ENCODE measurements around the gene FOXD3.

DNA sequence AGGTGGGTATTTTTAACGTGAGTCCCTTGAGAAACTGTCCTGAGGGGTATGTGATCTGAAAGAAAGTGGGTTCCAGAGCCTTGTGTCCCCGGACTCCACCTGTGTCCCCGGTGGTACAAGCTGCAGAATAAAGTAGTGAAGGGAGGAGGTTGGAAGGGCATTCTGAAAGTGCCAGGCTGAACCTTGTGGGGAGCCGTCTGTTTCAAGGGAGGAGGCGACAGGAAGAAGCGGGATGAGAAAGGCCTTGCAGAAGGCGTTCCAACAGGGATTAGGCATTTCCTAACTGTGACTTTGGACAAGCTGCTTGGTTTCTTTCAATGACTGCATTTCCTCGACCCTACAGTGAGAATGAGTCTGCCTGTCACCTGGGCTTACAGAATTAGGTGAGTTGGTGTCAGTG is 5.8 kb downstream of the FOXD3 start:
- TF ChIP-seq, protein P1, sequence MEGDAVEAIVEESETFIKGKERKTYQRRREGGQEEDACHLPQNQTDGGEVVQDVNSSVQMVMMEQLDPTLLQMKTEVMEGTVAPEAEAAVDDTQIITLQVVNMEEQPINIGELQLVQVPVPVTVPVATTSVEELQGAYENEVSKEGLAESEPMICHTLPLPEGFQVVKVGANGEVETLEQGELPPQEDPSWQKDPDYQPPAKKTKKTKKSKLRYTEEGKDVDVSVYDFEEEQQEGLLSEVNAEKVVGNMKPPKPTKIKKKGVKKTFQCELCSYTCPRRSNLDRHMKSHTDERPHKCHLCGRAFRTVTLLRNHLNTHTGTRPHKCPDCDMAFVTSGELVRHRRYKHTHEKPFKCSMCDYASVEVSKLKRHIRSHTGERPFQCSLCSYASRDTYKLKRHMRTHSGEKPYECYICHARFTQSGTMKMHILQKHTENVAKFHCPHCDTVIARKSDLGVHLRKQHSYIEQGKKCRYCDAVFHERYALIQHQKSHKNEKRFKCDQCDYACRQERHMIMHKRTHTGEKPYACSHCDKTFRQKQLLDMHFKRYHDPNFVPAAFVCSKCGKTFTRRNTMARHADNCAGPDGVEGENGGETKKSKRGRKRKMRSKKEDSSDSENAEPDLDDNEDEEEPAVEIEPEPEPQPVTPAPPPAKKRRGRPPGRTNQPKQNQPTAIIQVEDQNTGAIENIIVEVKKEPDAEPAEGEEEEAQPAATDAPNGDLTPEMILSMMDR (IDR thresholded peaks at IDR 0.05), result no peak
- TF ChIP-seq POLR2A (IDR thresholded peaks at IDR 0.05), result no peak
